K562 (cell line): Measurements from ENCODE around the gene ZNF335. TPM values are rescaled to one million over a fixed set of nuclear protein-coding genes. Genes with fewer than 3 reads are reported as not detected.

Experiments
- ATAC-seq: fragments of 200-7000 bp; cut with Tn5 transposase; 3 replicates; pipeline ENCODE4 v1.9.1; 2020; ENCODE audit warnings: moderate library complexity
- BruUV-seq: library from RNA; stranded (reverse); fragments of 400-500 nt; replicated peaks from 2 replicates; lab custom pipeline; 2021; lab: Mats Ljungman, UMichigan
- CTCF ChIA-PET: fragments of 300-600 bp; formaldehyde crosslinking; extraction: SDS; loops from one replicate; lab custom pipeline; 2021; ENCODE audit warnings: low intra/inter-chr PET ratio; lab: Yijun Ruan, JAX
- POLR2A ChIA-PET: fragments of 300-600, 350-650 bp; sonication (Branson Sonifier 250); formaldehyde crosslinking; extraction: SDS; loops from one replicate; lab custom pipeline; 2021; ENCODE audit warnings: antibody characterized with exemption, inconsistent platforms; lab: Yijun Ruan, JAX
- DNase-seq, 4 experiments: peaks; one replicate each; pipeline versions ENCODE4 v3.0.0 to v3.0.0-alpha.2; 2011 to 2018; ENCODE audit warnings: low spot score in 3 of 4, mixed read lengths in 3 of 4; ENCODE audit errors: extremely low read depth in 1 of 4
- FAIRE-seq: peaks from 2 replicates; lab custom pipeline; 2011; peaks lifted over from hg19 to GRCh38; lab: Jason Lieb, UNC
- H2AFZ ChIP-seq: 2 replicates; pipeline ENCODE4 v1.6.0; 2011; ENCODE audit warnings: low read depth, low read length, control low read depth, inconsistent platforms
- H3K27ac ChIP-seq: fragments of 200-600 bp; 3 replicates; pipeline ENCODE4 v1.8.0; 2011; ENCODE audit warnings: low read depth, mild to moderate bottlenecking, control low read depth, inconsistent platforms, low read length, moderate library complexity, mixed read lengths; ENCODE audit errors: extremely low read depth
- H3K27me3 ChIP-seq, 2 experiments: fragments of 300-600 bp in 1 of 2; 2 replicates in 1 of 2; 3 replicates in 1 of 2; pipeline versions ENCODE4 v1.6.0 to v1.8.0; 2011; ENCODE audit warnings: inconsistent platforms in 2 of 2, low read length in 2 of 2, mild to moderate bottlenecking in 1 of 2, mixed read lengths in 1 of 2, moderate library complexity in 1 of 2; ENCODE audit not compliant: control insufficient read depth in 2 of 2, insufficient read depth in 2 of 2
- H3K36me3 ChIP-seq: fragments of 300-600 bp; 3 replicates; pipeline ENCODE4 v1.8.0; 2011; ENCODE audit warnings: mild to moderate bottlenecking, low read length, inconsistent platforms; ENCODE audit not compliant: control insufficient read depth, insufficient read depth
- H3K4me1 ChIP-seq, 2 experiments: fragments of 200-600 bp in 1 of 2; replicated peaks in 1 of 2; 2 replicates in 1 of 2; 3 replicates in 1 of 2; pipeline versions ENCODE4 v1.5.1 to v1.8.0; 2011; ENCODE audit warnings: inconsistent platforms in 2 of 2, low read length in 2 of 2, mild to moderate bottlenecking in 1 of 2, mixed read lengths in 1 of 2, moderate library complexity in 1 of 2; ENCODE audit not compliant: control insufficient read depth in 2 of 2, insufficient read depth in 2 of 2
- H3K4me2 ChIP-seq: 2 replicates; pipeline ENCODE4 v1.6.1; 2011; ENCODE audit warnings: low read length, control low read depth, inconsistent platforms, mixed read lengths; ENCODE audit not compliant: insufficient read depth
- H3K4me3 ChIP-seq: fragments of 200-600 bp; sonication (generic), shearing (Covaris generic); 2 replicates; pipeline ENCODE4 v1.5.1; 2016; ENCODE audit warnings: control low read depth, inconsistent platforms
- H3K79me2 ChIP-seq: fragments of 200-600 bp; 3 replicates; pipeline ENCODE4 v1.8.0; 2011; ENCODE audit warnings: low read length, inconsistent platforms; ENCODE audit not compliant: control insufficient read depth, insufficient read depth
- H3K9ac ChIP-seq, 2 experiments: 2 replicates each; pipeline versions ENCODE4 v1.6.0 to v1.6.1; 2011; ENCODE audit warnings: low read depth in 2 of 2, low read length in 2 of 2, control low read depth in 1 of 2, inconsistent platforms in 1 of 2, mild to moderate bottlenecking in 1 of 2, mixed read lengths in 1 of 2; ENCODE audit not compliant: insufficient read depth in 1 of 2
- H3K9me1 ChIP-seq: one replicate; pipeline ENCODE4 v1.6.0; 2011; ENCODE audit warnings: inconsistent platforms, mild to moderate bottlenecking, low read length, moderate library complexity; ENCODE audit not compliant: control insufficient read depth, insufficient read depth
- H3K9me3 ChIP-seq: replicated peaks from 2 replicates; pipeline ENCODE4 v1.5.1; 2011; ENCODE audit warnings: low read depth, low read length, inconsistent platforms; ENCODE audit not compliant: control insufficient read depth, insufficient read depth
- H4K20me1 ChIP-seq: replicated peaks from 2 replicates; pipeline ENCODE4 v1.6.1; 2011; ENCODE audit warnings: low read length, inconsistent platforms, mixed read lengths; ENCODE audit not compliant: control insufficient read depth, insufficient read depth
- ARID4B ChIP-seq: sonication (generic); formaldehyde crosslinking; IDR thresholded peaks from 2 replicates; pipeline ENCODE4 v1.8.0; 2022; ENCODE audit warnings: mild to moderate bottlenecking, missing genetic modification reagents
- DMBX1 ChIP-seq: fragments of 250-450 bp; sonication (Bioruptor Pico); IDR thresholded peaks from 2 replicates; pipeline ENCODE4 v1.8.0; 2022; ENCODE audit warnings: inconsistent platforms, mild to moderate bottlenecking, moderate library complexity, borderline replicate concordance
- GABPA ChIP-seq: fragments of 200-800 bp; sonication (Bioruptor generic); conservative IDR thresholded peaks from 2 replicates; pipeline ENCODE4 v1.6.1; 2016; ENCODE audit warnings: low read depth, missing genetic modification characterization, missing compliant biosample characterization
- NFE2L1 ChIP-seq: fragments of 450-650 bp; IDR thresholded peaks from 2 replicates; pipeline ENCODE4 v1.6.1; 2016; ENCODE audit warnings: missing genetic modification characterization, low read depth, mild to moderate bottlenecking, missing compliant biosample characterization, moderate library complexity, borderline replicate concordance
- POLR2B ChIP-seq: fragments of 450-650 bp; IDR thresholded peaks from 2 replicates; pipeline ENCODE4 v1.6.1; 2018; ENCODE audit warnings: low read depth; ENCODE audit not compliant: partially characterized antibody
- RAD21 ChIP-seq, 2 experiments: fragments of 250-450 bp in 1 of 2; fragments of 450-650 bp in 1 of 2; sonication (Bioruptor Pico) in 1 of 2; formaldehyde crosslinking in 1 of 2; IDR thresholded peaks in 1 of 2; conservative IDR thresholded peaks in 1 of 2; 2 replicates each; pipeline versions ENCODE4 v1.4.0 to v1.8.0; 2020 to 2022; ENCODE audit warnings: mild to moderate bottlenecking in 2 of 2, moderate library complexity in 1 of 2
- RBM22 ChIP-seq: fragments of 200-400 bp; formaldehyde crosslinking; IDR thresholded peaks from 2 replicates; pipeline ENCODE4 v1.6.1; 2018; ENCODE audit warnings: low read length, low read depth; ENCODE audit not compliant: poor library complexity, severe bottlenecking
- WGBS: fragments of 100-300 bp; shearing (Covaris generic); methylation state at CpG from one replicate; pipeline ENCODE4 v1.1.6; 2016; ENCODE audit warnings: low coverage, mixed read lengths; ENCODE audit not compliant: insufficient coverage; ENCODE audit errors: missing lambda C conversion rate; 5-methylcytosine and 5-hydroxymethylcytosine counted together
- in situ Hi-C: fragments of 300-500 bp; cut with MboI; formaldehyde crosslinking; loops from 4 replicates; pipeline ENCODE4 v1.15.0; 2018; ENCODE audit warnings: inconsistent platforms, mixed read lengths
- intact Hi-C: fragments of 100-400 bp; cut with micrococcal nuclease; formaldehyde crosslinking; loops from 2 replicates; pipeline ENCODE4 v1.14.2; 2022
- polyA plus RNA-seq, 8 experiments: library from polyadenylated mRNA; depleted of rRNA in 4 of 8; stranded (reverse) in 5 of 8; unstranded in 3 of 8; fragments of >200 nt; fragmentation: Nextera tagmentation in 2 of 8; fragmentation: Illumina TruSeq in 1 of 8; extraction: Ambion mirVana in 2 of 8; extraction: Trizol in 1 of 8; gene quantifications; 2 replicates each; pipeline versions ENCODE4 v1.2.1 to v1.2.3, GENCODE V29; 2011 to 2014; ENCODE audit warnings: inconsistent platforms in 1 of 8, missing spikeins in 1 of 8
- total RNA-seq, 7 experiments: library from RNA; depleted of rRNA in 6 of 7; stranded (reverse); fragments of >200 nt in 6 of 7; fragmentation: Illumina TruSeq in 2 of 7; extraction: Trizol in 2 of 7; gene quantifications; 2 replicates each; pipeline versions ENCODE4 v1.2.1 to v1.2.3, GENCODE V29; 2011 to 2021; ENCODE audit warnings: low replicate concordance in 1 of 7
- TF ChIP-seq, protein P1 (sequence below): fragments of 450-650 bp; formaldehyde crosslinking; IDR thresholded peaks from 2 replicates; pipeline ENCODE4 v1.4.0; 2020; ENCODE audit warnings: mild to moderate bottlenecking, moderate library complexity
- TF ChIP-seq, protein P2 (sequence below): fragments of 450-650 bp; IDR thresholded peaks from 2 replicates; pipeline ENCODE4 v1.6.1; 2016; ENCODE audit warnings: missing biosample characterization, missing genetic modification characterization

Gene ZNF335
- total and polyA plus RNA-seq, 9 of the 15 experiments (the other 6 are each of a cell fraction or from before 2014, with no cell fraction given), result 0.39 to 16.0 (median 7.6) TPM

- TF ChIP-seq, protein P1, sequence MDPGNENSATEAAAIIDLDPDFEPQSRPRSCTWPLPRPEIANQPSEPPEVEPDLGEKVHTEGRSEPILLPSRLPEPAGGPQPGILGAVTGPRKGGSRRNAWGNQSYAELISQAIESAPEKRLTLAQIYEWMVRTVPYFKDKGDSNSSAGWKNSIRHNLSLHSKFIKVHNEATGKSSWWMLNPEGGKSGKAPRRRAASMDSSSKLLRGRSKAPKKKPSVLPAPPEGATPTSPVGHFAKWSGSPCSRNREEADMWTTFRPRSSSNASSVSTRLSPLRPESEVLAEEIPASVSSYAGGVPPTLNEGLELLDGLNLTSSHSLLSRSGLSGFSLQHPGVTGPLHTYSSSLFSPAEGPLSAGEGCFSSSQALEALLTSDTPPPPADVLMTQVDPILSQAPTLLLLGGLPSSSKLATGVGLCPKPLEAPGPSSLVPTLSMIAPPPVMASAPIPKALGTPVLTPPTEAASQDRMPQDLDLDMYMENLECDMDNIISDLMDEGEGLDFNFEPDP (CRISPR knock-in tag), result no peak
- TF ChIP-seq NFE2L1 (tag), result no peak
- TF ChIP-seq RBM22, result no peak
- TF ChIP-seq DMBX1 (CRISPR knock-in tag), result no peak
- no peak for TF ChIP-seq RAD21 (CRISPR knock-in tag; conservative IDR thresholded peaks at IDR 0.05 in 1 of 2, IDR thresholded peaks at IDR 0.05 in 1 of 2)
- no peak for TF ChIP-seq POLR2B
Measured at GRCh38 chr20:46006022-46006705, 34.2 kb upstream of the ZNF335 start (continued).

GRCh38 chr20:46004889-46005473 lies 33.0 kb upstream of the ZNF335 start:
- Histone ChIP-seq H3K79me2 (no peaks in the 10 kb centered on the region), H3K9me3 (no peaks in the 10 kb centered on the region), H3K27ac (no peak overlapping the region), H3K9me1 (no peaks in the 10 kb centered on the region), H3K9ac (no peak overlapping the region), H3K4me2 (no peak overlapping the region), H3K4me3 (no peak overlapping the region), H4K20me1 (peaks cover 2% of the 10 kb centered on the region; the same call in 1 of the 2 replicates), H3K36me3 (no peaks in the 10 kb centered on the region), H3K27me3 (peaks cover 39 to 64% of the 10 kb centered on the region in 2 experiments), H2AFZ (no peak overlapping the region), H3K4me1 (peaks cover 0 to 4% of the 10 kb centered on the region in 2 experiments; a peak in 3 of 5 replicates)
- intact Hi-C loops (no loop called here), in situ Hi-C loops (no loop called here)
- DNase-seq (no peak), ATAC-seq (no peak), FAIRE-seq (no peak)
- no TSS peak for BruUV-seq
- ChIA-PET CTCF (no interaction called here), POLR2A (interaction anchor here (0.9 kb wide), 1 partner anchor 34 kb away, joined by 3 read pairs; no protein-coding TSS in a partner anchor)
- TF ChIP-seq, protein P2, sequence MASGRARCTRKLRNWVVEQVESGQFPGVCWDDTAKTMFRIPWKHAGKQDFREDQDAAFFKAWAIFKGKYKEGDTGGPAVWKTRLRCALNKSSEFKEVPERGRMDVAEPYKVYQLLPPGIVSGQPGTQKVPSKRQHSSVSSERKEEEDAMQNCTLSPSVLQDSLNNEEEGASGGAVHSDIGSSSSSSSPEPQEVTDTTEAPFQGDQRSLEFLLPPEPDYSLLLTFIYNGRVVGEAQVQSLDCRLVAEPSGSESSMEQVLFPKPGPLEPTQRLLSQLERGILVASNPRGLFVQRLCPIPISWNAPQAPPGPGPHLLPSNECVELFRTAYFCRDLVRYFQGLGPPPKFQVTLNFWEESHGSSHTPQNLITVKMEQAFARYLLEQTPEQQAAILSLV (tag), result no peak
- TF ChIP-seq ARID4B (CRISPR knock-in tag) (no peak), GABPA (tag) (peak; percentile 24; the same call in 1 of the 2 replicates)
- WGBS, result 0% methylated on average over 3 of the region's 3 CpGs
